HG02642 (cell line): ENCODE results near the gene KRT79.
"Not testable (repeated sequence)": the region's sequence is repeated elsewhere in the genome, so short reads cannot be mapped to it uniquely, and the experiment has no call there.

Experiments used
- ATAC-seq: cut with Tn5 transposase; IDR thresholded peaks from one replicate; pipeline ENCODE4 v1.9.1; 2021; ENCODE audit warnings: mild to moderate bottlenecking; ENCODE audit not compliant: unreplicated experiment, poor library complexity

Gene KRT79

DNA sequence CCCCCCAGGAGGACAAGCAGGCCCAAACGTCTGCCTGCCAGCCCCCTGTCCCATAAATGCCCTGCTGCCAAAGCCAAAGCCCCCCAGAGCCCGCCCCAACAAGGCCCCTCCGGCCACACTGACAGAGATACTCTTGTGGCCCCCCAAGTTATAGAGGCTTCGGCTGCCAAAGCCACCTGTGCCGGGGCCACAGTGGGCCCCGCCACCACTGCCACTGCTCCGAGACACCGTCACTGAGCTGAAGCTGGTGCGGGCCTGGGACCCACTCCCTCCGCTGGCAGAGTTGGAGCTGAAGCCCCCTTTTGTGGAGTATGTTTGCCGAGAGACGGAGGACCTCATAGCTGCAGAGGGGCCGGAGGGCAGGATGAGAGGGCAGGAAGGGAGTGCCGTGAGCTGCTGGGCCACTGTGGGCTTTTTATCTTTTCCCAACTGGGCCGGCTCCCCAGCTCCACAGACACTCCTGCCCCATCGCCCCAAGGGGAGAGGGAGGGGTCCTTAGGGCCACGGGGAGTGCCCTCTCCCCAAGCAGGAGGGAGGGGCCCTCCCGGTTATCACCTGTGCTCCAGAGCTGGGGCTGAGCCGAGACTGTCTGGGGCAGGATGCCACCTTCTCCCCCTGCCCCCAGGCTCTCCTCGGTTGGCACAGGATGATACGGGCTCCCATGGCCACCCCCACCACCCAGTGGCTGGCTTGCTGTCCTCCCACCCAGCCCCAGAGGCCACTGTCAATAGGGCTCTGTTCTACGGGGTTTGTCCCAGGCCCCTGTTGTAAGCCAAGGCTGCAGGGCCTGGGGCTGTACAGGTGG lies at the start of gene KRT79:
TSS of gene KRT79 (minus strand) at position 390 of the 805 bp plus-strand sequence. CDS start at position 339, 51 bp downstream.
- no peak for ATAC-seq

DNA sequence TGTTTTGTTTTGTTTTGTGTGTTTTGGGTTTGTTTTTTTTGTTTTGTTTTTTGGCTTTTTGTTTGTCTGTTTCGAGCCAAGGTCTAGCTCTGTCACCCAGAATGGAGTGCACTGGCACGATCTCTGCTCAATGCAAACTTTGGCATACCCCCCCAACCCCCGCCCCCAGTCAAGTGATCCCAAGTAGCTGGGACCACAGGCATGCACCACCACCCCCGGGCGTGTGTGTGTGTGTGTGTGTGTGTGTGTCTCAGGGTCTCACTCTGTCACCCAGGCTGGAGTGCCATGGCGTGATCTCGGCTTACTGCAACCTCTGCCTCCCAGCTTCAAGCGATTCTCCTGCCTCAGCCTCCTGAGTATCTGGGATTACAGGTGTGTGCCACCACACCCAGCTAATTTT lies 46.4 kb upstream of the KRT79 start:
- ATAC-seq: not testable (repeated sequence)

DNA sequence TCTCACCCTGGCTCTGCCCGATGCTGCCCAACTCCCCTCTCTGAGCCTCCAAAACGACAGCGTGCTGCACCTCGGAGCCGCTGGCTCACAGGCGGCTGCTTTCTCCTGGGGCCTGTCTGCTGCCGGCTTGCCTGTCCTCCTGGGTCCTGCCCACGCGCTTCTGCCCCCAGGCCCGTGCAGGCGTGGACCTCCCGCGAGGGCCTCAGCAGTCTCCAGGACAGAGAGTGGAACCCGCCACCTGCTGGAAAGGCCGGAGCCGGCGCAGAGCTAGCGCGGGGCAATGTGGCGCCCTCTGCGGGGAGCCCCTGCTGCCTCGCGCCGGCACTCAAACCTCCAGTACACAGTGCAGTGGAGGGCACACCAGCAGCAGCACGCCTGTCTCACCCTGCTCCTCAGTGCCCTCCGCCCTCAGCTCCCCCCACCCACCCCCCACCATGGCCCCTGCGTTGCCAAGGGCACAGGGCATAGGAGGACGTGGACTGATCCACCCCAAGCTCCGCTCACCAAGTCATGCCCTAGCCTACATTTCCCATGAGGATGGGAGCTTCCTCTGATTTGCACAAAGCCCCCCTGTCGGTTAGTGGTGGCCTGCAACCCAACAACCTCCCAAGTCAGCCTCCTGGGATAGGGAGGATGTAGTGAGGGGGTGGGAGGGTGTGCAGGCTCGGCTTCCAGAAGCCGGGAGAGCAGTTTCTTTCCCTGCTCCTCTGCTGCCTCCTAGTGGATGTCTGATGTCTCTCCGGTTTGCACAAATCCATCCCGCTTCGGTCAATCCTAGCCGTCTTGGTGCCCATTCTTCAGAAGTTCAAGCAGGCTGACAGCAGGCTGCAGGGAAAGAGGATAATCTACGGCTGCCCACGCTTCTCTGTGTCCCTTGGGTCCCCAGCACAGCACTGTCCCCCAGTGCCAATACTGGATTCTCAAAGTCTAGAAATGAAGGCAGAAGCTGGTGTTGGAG lies 45.6 kb upstream of the KRT79 start:
- peak; percentile 59 for ATAC-seq

DNA sequence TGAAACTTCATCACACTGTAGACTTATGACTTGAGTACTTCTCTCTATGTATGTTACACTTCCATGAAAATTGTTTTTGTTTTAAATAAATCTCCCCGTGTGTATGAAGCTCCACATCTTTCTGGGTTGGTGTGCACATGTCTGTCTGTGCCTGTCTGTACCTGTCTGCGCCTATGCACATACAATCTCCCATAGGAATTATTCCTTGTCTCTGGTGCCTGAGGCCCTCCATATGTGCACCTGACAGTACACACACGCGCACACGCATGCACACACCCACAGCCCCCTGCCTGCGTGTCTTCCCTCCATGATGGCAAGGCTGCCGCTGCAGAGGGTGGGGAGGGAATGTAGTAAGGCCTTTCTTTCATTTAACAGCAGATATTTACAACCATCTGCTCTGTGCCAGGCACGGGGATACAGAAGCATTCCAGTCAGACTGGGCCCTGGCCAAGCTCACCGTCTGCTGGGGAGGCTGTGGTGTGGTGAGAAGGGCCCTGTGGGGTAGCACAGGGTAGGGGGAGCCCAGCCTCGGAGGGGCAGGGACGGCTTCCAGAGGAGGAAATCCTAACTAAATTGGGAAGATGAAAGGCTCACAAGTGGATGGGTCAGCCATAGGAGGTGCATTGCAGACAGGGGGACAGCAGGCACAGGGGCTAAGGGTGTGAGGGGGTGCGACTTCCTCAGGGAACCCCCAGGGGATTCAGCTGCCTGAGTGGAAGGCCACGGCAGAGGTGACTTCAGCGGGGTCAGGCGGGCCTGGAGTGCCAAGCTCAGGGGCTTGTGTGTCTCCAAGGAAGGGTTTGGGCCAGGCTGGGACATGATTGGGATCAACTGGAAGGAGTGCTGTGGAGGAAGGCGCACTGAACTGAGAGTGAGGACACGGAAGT lies 44.6 kb upstream of the KRT79 start:
- ATAC-seq: no peak

DNA sequence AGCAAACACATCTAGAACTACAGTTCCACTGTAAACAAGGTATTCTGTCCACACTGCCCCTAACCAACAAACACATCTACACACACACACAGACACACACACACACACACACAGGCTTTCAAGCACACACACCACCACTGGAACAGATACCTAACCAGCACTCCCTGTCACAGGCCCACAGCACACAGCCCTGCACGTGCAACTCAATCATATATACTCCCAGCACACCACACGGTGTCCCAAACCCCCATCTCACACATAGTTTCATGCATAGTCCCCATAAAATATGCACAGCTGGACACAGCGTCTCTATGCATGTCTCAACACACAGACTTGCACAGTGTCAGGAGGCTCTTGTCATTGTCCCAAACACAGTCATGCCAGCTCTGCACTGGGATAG lies 43.1 kb upstream of the KRT79 start:
- no peak for ATAC-seq

DNA sequence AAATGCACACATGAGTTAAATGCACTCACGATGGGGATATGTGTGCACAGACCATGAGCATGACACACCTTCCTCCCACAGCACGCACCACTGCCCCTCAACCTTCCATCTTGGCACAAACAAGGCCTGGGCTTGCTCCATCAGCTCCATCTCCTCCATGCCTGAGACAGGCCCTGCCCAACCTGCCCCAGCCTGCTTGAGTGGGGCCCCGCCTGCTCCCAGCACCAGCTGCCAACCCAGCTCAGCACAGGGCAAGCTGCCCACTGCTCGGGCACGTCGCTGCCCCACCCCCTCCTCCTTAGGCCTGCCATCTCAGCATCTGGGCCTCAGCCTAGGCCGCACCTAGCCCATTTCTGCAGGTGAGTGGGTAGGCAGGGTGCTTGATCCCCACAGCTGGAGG lies 42.3 kb upstream of the KRT79 start:
- no peak for ATAC-seq

DNA sequence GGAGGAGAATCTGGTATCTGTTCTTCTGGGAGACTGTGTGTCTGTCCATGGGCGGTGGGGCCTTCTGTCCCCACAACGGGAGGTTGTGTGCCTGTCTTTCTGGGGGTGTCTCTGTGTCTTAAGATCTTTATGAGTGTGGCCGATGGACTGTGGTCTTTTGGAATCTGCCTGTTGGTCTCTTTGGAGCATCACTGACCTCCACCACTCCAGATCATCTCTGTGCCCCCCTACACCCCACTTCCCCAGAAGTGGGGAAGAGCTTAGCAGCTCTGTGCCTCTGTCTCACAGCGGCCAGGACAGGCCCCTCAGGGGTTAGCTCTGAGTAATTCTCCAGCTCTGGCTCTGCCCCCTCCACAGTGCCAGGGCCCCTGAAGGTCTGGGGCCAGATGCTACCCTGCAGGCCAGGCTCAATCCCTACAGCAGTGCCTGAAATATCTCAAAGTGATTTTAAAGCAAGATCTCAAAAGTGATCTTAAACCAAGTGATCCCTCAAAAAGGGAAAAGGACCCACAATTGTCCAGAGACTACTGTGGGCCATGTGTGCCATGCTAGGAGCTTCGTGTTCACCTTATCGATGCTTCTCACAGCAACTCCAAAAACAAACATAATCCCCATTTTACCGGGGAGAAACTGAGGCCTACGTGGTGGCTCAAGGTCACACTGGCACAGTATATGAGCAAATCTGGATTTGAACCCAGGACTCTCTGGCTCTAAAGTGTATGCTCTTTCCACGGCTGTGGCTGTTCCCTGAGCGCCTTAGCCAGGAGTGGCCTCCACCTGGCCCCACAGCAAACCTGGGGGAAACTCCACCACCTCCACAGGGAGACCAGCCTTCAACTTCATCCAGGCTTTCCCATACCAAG lies 40.7 kb upstream of the KRT79 start:
- ATAC-seq: no peak

DNA sequence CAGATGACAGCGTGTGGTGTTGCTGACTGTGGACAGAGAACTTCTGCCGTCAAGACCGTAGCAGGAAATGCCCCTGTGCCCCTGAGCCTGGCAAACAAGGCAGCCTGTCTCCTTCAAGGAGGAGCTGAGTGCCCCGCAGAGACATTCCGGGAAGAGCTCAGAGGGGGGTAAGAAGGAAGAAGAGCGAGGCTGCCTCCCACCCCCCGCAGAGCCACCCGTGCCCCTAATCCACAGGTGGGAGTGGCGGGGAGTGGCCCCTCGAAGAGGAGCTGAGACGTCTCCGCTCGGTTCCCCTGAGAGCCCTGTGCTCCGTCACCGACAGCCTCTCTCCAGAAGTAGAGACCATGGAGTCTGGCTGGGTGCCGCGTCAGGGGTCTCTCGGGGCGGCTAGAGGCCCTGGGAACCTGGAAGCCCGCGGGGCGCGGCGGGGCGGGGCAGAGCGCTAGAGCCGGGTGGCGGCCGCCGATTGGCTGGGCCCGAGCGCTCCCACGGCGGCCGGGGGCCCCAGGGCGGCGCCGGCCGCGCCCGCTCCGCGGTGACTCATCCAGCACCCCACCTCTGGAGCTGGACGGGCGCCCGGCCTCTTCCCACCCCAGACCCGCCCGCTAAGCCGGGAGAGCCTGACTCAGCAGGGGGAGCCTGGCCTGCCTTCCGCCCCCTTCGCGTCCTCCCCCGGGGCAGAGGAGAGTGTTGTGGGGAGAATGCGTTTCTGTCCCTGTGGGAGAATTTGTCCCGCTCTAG lies 39.9 kb upstream of the KRT79 start:
- ATAC-seq: peak; percentile 42

DNA sequence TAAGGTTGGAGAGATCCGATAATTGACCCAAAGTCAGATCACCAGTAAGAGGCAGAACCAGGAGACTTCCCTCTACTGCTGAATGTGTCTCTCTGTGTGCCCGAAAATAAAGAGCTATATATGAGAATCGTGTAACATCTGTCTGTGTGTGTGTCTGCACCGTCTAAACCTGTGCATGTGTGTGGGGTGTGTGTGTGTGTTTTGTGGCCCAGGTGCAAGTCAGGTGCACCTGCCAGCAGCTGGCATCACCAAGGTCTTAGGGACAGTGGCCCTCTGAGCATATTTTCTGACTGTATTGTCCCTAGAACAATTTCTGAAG lies 39.4 kb upstream of the KRT79 start:
- ATAC-seq: no peak

DNA sequence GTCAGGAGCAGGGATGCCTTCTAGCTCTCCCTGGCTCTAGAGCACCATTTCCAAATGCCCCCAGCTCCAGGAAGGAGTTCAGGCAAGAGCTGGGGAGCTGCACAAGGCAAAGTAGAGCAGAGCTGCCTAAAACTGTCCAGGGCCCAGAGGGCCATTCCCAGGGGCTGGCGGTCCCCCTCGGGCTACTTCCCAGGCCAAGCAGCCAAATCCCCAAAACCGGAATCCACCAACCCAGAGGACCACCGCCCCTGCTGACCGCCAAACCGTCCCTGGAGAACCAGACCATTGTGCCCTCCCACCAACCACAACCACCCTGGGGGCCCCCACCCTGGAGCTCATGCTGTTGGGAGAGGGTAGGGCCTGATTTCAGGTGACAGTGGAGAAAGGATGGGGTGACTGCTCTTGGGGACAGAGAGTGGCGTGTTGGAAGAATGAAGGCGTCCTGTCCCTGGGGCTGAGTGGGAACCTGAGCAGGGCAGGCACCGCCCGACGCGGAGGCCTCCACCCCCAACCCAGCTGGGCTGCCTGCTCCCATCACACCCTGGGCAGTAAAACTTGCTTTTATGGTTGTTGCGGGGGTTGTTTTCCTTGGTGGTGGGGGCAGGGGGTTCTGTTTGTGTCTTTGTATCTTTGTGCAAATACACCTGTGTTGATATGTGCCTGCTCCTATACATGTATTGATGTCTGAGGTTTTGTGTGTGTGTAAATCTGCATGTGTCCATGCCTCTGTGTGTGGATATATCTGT lies 38.7 kb upstream of the KRT79 start:
- ATAC-seq: no peak

DNA sequence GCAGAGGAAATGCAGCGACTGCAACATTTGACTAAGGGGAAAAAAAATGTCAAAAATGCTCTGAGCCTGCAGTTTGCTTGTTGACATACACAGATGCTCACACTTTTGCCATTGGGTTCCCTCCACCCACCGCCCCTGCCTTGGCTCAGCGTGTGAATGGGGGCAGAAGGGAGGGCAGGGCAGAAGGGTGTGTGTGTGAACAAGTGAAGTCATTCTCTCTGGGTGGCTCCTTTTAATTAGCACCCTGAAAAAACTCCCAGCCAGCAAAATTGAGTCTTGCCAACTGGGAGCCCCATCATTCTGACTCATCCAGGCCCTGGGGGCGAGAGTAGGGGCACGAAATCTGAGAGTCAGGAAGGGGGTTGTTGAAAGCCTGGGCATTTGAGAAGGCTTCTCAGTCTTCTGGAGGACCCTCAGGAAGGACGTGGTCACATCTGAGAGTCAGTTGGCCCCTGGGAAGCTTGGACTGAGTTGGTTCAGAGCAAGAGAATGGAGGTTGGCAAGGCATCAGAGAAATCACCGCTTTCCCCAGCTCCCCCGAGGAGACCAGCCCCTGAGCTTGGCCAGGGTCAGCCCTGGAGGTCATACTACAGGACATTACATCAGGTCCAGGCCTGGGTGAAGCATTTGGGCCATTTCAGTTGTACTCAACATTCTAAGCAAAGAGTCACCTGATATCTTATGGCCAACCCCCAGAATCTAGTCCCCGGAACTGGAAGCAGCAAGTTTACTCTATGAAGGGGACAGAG lies 37.4 kb upstream of the KRT79 start:
- ATAC-seq: no peak

DNA sequence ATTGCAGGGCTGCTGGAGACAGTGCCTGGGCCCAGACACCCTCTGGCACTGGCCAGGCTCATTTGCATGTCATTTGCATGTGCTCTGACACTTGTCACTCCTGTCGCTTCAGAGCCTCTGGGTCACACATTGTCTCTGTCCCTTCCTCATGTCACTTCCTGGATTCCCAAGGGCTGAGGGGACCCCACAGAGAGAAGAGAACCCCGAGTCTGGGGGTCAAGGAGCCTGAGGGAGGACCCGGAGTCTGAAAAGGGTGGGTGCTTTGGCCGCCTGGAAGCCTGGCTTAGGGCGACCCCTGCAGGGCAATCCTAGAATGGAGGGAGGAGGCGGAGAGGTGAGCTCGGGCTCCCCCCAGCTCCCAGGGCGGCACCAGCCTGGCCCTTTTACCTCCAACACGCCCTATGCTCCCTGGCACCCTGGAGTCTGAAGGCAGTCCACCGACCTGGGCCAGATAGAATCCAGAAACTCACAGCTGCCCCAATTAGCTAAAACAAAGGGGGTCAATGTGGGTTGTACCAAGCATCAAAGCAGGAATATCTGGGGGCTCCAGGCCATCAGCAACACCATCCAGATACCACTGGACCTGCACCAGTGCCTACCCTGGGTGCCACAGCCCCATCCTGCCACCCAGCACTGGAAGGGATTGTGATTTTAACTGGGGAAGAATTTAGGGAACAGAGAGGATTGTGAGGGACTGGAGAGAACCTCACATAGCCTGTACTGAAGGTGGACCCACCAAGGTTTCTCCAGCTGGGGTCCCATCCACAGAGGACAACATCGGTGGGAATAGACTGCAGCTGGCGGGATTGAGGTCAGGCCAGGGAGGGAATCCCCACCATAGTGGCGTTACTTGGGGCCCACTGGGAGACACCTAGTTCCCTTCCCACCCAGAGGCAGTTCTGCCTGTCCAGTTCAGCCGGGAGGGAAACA lies 36.5 kb upstream of the KRT79 start:
- ATAC-seq: peak; percentile 51

DNA sequence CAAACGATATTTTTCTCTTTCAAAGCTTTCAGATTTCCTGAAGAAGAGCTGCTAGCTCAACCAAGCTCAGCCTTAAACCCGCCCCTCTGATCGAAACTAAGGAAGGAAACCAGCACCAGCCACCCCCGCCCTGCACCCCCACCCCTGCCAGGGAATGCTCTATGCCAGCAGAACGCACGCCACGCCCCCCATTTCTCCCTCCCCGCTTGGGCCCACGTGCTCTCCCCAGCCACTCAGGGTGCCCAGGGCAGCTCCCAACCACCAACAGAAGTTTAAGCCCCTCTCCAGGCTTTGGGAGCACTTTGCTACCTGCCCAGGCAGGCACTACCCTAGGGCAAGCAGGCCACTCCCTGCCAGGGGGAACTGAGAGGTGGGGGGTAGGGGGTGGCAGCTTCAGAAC lies 33.5 kb upstream of the KRT79 start:
- no peak for ATAC-seq

DNA sequence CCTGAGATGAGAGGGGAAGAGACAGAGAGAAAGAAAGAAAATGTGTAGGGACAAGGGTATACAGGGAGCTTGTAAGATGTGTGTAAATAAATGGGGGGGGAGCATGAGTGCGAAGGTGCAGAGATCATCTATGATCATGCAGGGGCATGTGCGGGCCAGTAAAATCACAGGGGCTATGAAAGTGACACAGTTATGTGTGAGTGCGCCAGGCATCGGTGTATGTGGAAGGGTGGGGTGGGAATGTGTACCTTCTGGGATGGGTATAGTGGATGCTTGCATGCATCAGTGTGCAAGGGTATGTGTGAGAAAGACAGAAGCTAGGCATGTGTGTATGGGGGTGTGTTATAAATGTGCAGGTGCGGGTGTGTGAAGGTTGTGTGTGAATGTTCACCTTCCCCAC lies 33.0 kb upstream of the KRT79 start:
- no peak for ATAC-seq

DNA sequence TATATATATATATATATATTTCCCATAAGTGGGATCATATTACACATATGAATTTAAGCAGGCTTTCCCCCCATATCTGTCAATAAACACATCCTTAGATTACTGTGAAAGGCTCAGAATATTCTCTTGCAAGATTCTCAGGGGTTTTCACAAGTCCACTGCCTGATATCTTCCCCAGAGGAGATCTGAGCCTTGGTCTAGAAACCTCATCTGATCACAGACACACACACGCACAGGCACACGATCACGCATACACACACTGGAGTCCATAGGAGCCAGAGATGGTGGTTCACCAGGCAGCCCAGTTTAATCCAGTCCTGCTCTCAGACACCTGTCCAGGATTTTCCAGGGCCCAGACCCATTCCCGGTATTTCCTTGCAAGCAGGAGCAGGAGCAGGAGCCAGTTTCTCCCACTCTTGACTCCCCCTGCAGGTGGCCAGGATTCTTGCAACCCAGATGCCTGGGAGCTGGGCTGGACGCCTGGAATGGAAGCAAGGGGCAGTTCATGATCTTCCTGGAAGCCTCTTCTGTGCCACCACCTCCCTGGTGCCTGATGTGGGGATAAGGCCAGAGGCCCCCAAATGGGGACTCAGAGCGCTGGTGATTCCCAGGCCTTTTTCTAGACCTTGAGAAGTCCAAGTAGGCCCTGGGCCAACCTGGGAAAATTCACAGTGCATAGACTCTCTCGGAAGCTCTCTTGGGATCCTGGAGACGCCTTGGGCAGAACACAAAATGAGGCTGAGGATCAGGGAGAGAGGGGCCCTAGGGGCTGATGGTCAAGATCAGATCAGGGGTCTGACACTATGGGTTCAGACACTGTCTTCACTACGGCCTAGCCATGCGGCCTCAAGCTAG lies 31.2 kb upstream of the KRT79 start:
- no peak for ATAC-seq

DNA sequence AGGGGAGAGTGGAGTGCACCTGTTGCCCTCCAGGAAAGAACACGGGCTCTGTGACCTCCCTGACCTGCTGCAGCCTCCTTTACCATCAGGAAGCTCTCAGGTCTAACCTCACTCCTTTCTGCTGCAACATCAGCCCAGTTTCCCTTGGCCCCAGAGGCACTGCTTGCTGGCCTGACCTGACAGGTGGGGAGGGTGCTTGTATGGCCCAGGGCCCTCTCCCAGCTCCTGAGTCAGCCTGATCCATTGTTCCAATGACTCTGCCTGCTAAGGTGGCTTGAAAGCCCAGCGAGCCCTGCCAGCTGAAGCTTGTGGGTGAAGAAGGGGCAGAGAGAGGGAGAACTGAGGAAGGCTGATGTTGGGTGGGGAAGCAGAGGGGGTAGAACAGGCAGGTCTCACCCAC lies 27.9 kb upstream of the KRT79 start:
- no peak for ATAC-seq
